BJ (cell line): ENCODE data around the gene PTPRK. TPM values are rescaled to one million over a fixed set of nuclear protein-coding genes. Genes with fewer than 3 reads are reported as not detected.

ENCODE experiments used
- CTCF ChIA-PET: fragments of 350-600 bp; formaldehyde crosslinking; extraction: SDS; loops from one replicate; lab custom pipeline; 2021; ENCODE audit warnings: antibody characterized with exemption, inconsistent platforms; lab: Yijun Ruan, JAX
- POLR2A ChIA-PET: fragments of 300-600 bp; sonication (Branson Sonifier 250); formaldehyde crosslinking; extraction: SDS; loops from one replicate; lab custom pipeline; 2021; ENCODE audit warnings: antibody characterized with exemption; lab: Charles Lee
- DNase-seq: peaks from one replicate; pipeline ENCODE4 v3.0.0-alpha.2; 2011; ENCODE audit warnings: low read depth
- H3K27me3 ChIP-seq: 2 replicates; pipeline ENCODE4 v1.6.0; 2011; ENCODE audit warnings: low read length; ENCODE audit not compliant: control insufficient read depth, insufficient read depth
- H3K36me3 ChIP-seq: 2 replicates; pipeline ENCODE4 v1.5.1; 2011; ENCODE audit warnings: low read length; ENCODE audit not compliant: control insufficient read depth, insufficient read depth
- H3K4me3 ChIP-seq: 2 replicates; pipeline ENCODE4 v1.5.1; 2011; ENCODE audit warnings: low read depth, mild to moderate bottlenecking, control low read depth, low read length
- polyA plus RNA-seq: library from polyadenylated mRNA; depleted of rRNA; stranded (reverse); fragments of >200 nt; gene quantifications from 2 replicates; pipeline ENCODE4 v1.2.3, GENCODE V29; 2011
- TF ChIP-seq, protein P1 (sequence below): IDR thresholded peaks from 2 replicates; pipeline ENCODE4 v1.5.1; 2011; ENCODE audit warnings: low read depth, mild to moderate bottlenecking, control low read depth, inconsistent platforms, low read length, moderate library complexity; ENCODE audit not compliant: insufficient read depth

The PTPRK gene
- polyA plus RNA-seq, 1 experiment: 18.5 TPM

DNA sequence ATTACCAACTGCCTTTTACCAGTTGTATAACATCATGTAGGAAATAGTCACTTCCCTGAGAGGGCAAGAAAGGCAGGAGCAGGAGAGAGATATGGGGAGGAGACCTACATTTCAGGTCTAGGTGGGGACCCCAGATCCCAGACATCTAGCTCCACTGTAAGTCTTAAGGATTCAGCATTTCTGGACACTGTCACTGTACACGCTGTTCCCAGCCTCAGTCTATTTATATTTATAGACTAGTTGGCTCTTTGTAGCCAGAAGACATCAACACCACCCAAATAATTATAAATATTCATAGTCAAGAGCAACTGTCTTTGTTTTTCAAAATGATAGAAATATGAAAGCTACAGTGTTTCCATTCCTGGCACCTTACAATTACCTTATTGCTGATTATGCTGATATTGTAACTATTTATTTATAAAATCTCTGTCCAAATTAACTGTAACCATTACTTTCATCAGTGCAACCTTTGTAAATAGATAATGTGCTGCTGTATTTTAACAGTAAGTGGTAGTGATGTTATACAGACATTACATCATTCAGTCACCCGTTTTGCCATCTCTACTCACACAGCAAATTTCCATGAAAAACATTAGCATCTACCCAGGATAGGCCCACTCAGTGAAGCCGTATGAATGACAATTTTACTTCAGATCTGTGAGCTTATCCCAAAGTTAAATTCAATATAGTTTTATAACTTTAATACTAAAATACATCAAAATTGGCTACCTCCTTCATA, 162.8 kb downstream of the PTPRK start:
- no peaks in the 10 kb centered on the region for H3K27me3 ChIP-seq
- ChIA-PET POLR2A (no interaction called here), CTCF (interaction anchor here (1.1 kb wide), 1 partner anchor 12 kb away, joined by 4 read pairs; no protein-coding TSS in a partner anchor)
- TF ChIP-seq, protein P1, sequence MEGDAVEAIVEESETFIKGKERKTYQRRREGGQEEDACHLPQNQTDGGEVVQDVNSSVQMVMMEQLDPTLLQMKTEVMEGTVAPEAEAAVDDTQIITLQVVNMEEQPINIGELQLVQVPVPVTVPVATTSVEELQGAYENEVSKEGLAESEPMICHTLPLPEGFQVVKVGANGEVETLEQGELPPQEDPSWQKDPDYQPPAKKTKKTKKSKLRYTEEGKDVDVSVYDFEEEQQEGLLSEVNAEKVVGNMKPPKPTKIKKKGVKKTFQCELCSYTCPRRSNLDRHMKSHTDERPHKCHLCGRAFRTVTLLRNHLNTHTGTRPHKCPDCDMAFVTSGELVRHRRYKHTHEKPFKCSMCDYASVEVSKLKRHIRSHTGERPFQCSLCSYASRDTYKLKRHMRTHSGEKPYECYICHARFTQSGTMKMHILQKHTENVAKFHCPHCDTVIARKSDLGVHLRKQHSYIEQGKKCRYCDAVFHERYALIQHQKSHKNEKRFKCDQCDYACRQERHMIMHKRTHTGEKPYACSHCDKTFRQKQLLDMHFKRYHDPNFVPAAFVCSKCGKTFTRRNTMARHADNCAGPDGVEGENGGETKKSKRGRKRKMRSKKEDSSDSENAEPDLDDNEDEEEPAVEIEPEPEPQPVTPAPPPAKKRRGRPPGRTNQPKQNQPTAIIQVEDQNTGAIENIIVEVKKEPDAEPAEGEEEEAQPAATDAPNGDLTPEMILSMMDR: no peak
- H3K36me3 ChIP-seq: no peaks in the 10 kb centered on the region
- no peak for DNase-seq
- H3K4me3 ChIP-seq: no peak overlapping the region

DNA sequence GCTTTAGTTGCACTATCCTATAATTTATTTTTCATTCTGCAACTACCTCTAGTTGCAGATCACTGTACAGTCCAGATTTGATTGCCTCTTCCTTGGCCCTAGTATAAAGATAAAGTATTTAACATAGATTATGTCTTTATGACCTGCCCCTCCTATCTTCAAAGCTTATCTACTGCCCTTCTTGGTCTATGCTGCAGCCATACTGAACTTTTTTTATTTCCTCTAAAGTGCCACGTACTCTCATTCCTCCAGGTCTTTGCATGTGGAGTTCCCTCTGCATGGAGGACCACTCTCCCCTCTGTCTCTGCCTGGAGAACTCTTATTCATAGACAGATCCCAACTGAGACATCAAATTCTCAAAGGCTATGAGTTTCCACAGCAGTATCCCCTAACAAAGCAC, 168.0 kb downstream of the PTPRK start:
- ChIA-PET POLR2A (no interaction called here), CTCF (interaction anchor here (2.1 kb wide), 1 partner anchor 13 kb away, joined by 6 read pairs; no protein-coding TSS in a partner anchor)
- DNase-seq: no peak
- no peak overlapping the region for H3K4me3 ChIP-seq
- no peaks in the 10 kb centered on the region for H3K36me3 ChIP-seq
- no peaks in the 10 kb centered on the region for H3K27me3 ChIP-seq
- TF ChIP-seq, protein P1: no peak

DNA sequence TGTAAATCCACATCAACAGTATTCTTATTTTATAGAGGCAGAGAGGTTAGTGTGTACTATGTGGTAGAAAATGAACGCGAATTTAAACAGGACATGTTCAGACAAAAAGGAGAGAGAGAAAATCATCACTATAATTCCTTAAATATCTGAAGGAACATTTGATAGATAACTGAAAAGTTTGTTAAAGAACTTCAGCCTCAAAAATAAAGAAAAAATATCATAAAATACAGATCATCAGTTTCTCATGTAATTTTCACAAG, 169.2 kb downstream of the PTPRK start:
- POLR2A ChIA-PET: no interaction called here
- CTCF ChIA-PET: interaction anchor here (2.1 kb wide), 1 partner anchor 11 kb away, joined by 6 read pairs; no protein-coding TSS in a partner anchor
- Histone ChIP-seq H3K27me3 (no peaks in the 10 kb centered on the region), H3K36me3 (no peaks in the 10 kb centered on the region), H3K4me3 (no peak overlapping the region)
- TF ChIP-seq, protein P1: no peak
- no peak for DNase-seq

DNA sequence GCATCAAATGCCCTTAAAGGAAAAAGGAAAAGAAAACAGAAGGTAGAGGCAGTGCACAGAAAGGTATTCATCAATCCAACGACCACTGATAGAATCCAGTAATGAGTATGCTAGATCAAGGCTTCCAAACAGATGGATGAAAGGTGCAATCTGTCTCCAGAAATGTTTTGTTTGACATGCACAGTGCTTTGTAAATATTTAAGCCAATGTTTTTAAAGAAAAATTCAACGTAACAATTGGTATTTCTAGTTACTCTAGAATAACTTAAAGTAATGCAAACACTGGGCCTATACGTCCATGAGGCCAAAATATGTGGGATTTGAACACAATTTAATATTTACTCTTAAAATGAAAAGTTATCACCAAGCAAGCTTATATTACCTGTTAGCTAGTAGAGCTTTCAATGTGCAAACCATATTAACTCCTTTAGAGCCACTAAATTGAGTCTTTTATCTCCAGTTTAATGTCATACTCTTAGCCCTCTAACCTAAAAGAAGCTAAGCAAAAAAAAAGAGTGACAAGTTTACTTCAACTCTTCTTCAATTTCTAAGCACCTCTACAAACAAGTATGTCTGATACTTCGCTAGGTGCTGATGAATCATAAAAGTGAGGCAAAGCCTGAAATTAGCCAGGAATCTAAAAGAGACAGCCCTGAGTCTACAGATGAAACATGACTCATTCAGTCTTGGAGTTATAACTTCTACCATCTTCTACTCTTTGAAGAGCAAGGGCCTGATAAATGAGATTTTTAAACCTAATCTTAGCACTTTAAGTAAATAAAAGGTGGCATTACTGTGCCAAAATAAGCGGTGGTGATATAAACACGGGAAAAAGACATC, 169.8 kb downstream of the PTPRK start:
- CTCF ChIA-PET: interaction anchor here (2.1 kb wide), 1 partner anchor 11 kb away, joined by 6 read pairs; no protein-coding TSS in a partner anchor
- H3K36me3 ChIP-seq: no peaks in the 10 kb centered on the region

DNA sequence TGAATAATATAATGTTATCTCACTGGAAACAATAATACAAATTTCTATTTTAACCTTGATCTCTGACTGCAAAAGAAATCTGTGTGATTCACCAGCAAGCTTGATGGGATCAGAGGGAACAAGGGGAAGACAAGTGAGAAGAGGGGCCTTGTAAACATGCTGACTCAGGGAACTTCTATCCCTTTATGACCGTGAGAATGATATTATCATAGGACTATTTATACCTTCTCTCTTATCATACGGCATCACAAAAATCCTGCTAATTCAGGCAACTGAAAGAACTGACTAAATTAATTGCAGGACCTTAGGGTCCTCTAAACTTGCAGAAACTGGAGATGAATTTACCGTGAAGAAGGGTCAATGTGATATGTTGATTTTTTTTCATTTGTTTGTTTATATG, 173.3 kb downstream of the PTPRK start:
- H3K27me3 ChIP-seq: no peaks in the 10 kb centered on the region
- ChIA-PET CTCF (no interaction called here), POLR2A (no interaction called here)
- no peaks in the 10 kb centered on the region for H3K36me3 ChIP-seq
- DNase-seq: no peak
- no peak overlapping the region for H3K4me3 ChIP-seq
- TF ChIP-seq, protein P1: no peak

More for the DNA sequence above, 169.8 kb downstream of the PTPRK start:
- H3K27me3 ChIP-seq: no peaks in the 10 kb centered on the region
- TF ChIP-seq, protein P1: no peak
- no peak overlapping the region for H3K4me3 ChIP-seq
- DNase-seq: no peak
- POLR2A ChIA-PET: no interaction called here
